IMR-90 (cell line): ENCODE data around the gene RNF123. TPM values are rescaled to one million over a fixed set of nuclear protein-coding genes. Genes with fewer than 3 reads are reported as not detected.

Source experiments
- ATAC-seq: fragments of 200-7000 bp; cut with Tn5 transposase; 2 replicates; pipeline ENCODE4 v1.9.1; 2020; ENCODE audit warnings: low read depth, mild to moderate bottlenecking, moderate library complexity
- BruUV-seq: library from RNA; stranded (reverse); fragments of 400-500 nt; replicated peaks from 2 replicates; lab custom pipeline; 2021; lab: Mats Ljungman, UMichigan
- CTCF ChIA-PET: fragments of 300-600 bp; formaldehyde crosslinking; extraction: SDS; loops from one replicate; lab custom pipeline; 2021; ENCODE audit warnings: antibody characterized with exemption; lab: Yijun Ruan, JAX
- POLR2A ChIA-PET: fragments of 300-600 bp; sonication (Branson Sonifier 250); formaldehyde crosslinking; loops from one replicate; lab custom pipeline; 2022; ENCODE audit warnings: antibody characterized with exemption; ENCODE audit not compliant: unreplicated experiment; lab: Charles Lee
- DNase-seq: peaks from one replicate; pipeline ENCODE4 v3.0.0; 2013
- H2AFZ ChIP-seq: replicated peaks from 2 replicates; pipeline ENCODE3; 2013; ENCODE audit warnings: low read length, mild to moderate bottlenecking; ENCODE audit not compliant: poor library complexity
- H2AK5ac ChIP-seq: 2 replicates; pipeline ENCODE4 v1.6.1; 2013; ENCODE audit warnings: low read depth, low read length, inconsistent platforms
- H2AK9ac ChIP-seq: replicated peaks from 2 replicates; pipeline ENCODE3; 2013; ENCODE audit warnings: mild to moderate bottlenecking, low read depth, low read length, moderate library complexity; ENCODE audit not compliant: poor library complexity
- H2BK120ac ChIP-seq: 2 replicates; pipeline ENCODE4 v1.6.1; 2013; ENCODE audit warnings: low read depth, low read length, inconsistent platforms
- H2BK15ac ChIP-seq: 3 replicates; pipeline ENCODE4 v1.6.1; 2013; ENCODE audit warnings: low read depth, low read length, inconsistent platforms
- H2BK20ac ChIP-seq: 2 replicates; pipeline ENCODE4 v1.6.1; 2013; ENCODE audit warnings: low read depth, mild to moderate bottlenecking, inconsistent platforms, low read length, moderate library complexity
- H2BK5ac ChIP-seq: 2 replicates; pipeline ENCODE4 v1.6.1; 2013; ENCODE audit warnings: mild to moderate bottlenecking, low read depth, low read length, inconsistent platforms; ENCODE audit not compliant: poor library complexity, severe bottlenecking
- H3K14ac ChIP-seq: replicated peaks from 2 replicates; pipeline ENCODE4 v1.6.1; 2013; ENCODE audit warnings: low read depth, low read length, inconsistent platforms
- H3K18ac ChIP-seq: 2 replicates; pipeline ENCODE4 v1.6.1; 2013; ENCODE audit warnings: low read depth, low read length, control low read depth
- H3K23ac ChIP-seq: 2 replicates; pipeline ENCODE4 v1.6.1; 2013; ENCODE audit warnings: low read depth, low read length, inconsistent platforms
- H3K27ac ChIP-seq: 2 replicates; pipeline ENCODE4 v1.5.1; 2013; ENCODE audit warnings: mild to moderate bottlenecking, control low read depth, low read length; ENCODE audit not compliant: insufficient read depth
- H3K27me3 ChIP-seq: 2 replicates; pipeline ENCODE4 v1.6.1; 2013; ENCODE audit warnings: low read length; ENCODE audit not compliant: control insufficient read depth, insufficient read depth
- H3K36me3 ChIP-seq: 2 replicates; pipeline ENCODE4 v1.6.1; 2013; ENCODE audit warnings: low read length, mixed read lengths; ENCODE audit not compliant: control insufficient read depth, insufficient read depth
- H3K4ac ChIP-seq: 2 replicates; pipeline ENCODE4 v1.6.1; 2013; ENCODE audit warnings: low read depth, low read length, inconsistent platforms
- H3K4me1 ChIP-seq: 2 replicates; pipeline ENCODE4 v1.6.1; 2013; ENCODE audit warnings: low read length, mixed read lengths; ENCODE audit not compliant: control insufficient read depth, insufficient read depth
- H3K4me2 ChIP-seq: 2 replicates; pipeline ENCODE4 v1.6.1; 2013; ENCODE audit warnings: low read depth, mild to moderate bottlenecking, control low read depth, low read length, moderate library complexity
- H3K4me3 ChIP-seq: 2 replicates; pipeline ENCODE4 v1.5.1; 2013; ENCODE audit warnings: low read depth, mild to moderate bottlenecking, control low read depth, low read length, moderate library complexity; ENCODE audit not compliant: insufficient read depth
- H3K56ac ChIP-seq: 2 replicates; pipeline ENCODE4 v1.6.1; 2013; ENCODE audit warnings: low read length, inconsistent platforms; ENCODE audit not compliant: insufficient read depth; ENCODE audit errors: extremely low read depth
- H3K79me1 ChIP-seq, 2 experiments: 2 replicates each; pipeline ENCODE4 v1.6.1; 2013; ENCODE audit warnings: low read length in 2 of 2, inconsistent platforms in 1 of 2, low read depth in 1 of 2
- H3K9ac ChIP-seq: 2 replicates; pipeline ENCODE4 v1.6.1; 2013; ENCODE audit warnings: low read depth, low read length, control low read depth
- H3K9me1 ChIP-seq: 2 replicates; pipeline ENCODE4 v1.6.1; 2013; ENCODE audit warnings: low read length, inconsistent platforms; ENCODE audit not compliant: insufficient read depth
- H3K9me3 ChIP-seq: 2 replicates; pipeline ENCODE4 v1.6.1; 2013; ENCODE audit warnings: low read length; ENCODE audit not compliant: control insufficient read depth, insufficient read depth
- H4K20me1 ChIP-seq: 2 replicates; pipeline ENCODE4 v1.6.1; 2013; ENCODE audit warnings: low read length, inconsistent platforms; ENCODE audit not compliant: insufficient read depth
- H4K5ac ChIP-seq: 2 replicates; pipeline ENCODE4 v1.6.1; 2013; ENCODE audit warnings: mild to moderate bottlenecking, low read depth, low read length, control low read depth
- H4K8ac ChIP-seq, 2 experiments: 2 replicates each; pipeline ENCODE4 v1.6.1; 2013; ENCODE audit warnings: low read depth in 2 of 2, low read length in 2 of 2, control low read depth in 1 of 2, inconsistent platforms in 1 of 2
- H4K91ac ChIP-seq: 2 replicates; pipeline ENCODE4 v1.6.1; 2013; ENCODE audit warnings: low read depth, low read length, inconsistent platforms; ENCODE audit not compliant: insufficient read depth
- BHLHE40 ChIP-seq: fragments of 150-350 bp; IDR thresholded peaks from 2 replicates; pipeline ENCODE4 v1.6.1; 2016; ENCODE audit warnings: mild to moderate bottlenecking, low read depth, low read length
- FOS ChIP-seq: fragments of 150-350 bp; IDR thresholded peaks from 2 replicates; pipeline ENCODE4 v1.6.1; 2016; ENCODE audit warnings: low read depth, low read length
- NFE2L2 ChIP-seq: fragments of 150-350 bp; IDR thresholded peaks from 2 replicates; pipeline ENCODE4 v1.6.1; 2016; ENCODE audit warnings: low read depth, mild to moderate bottlenecking, low read length
- whole genome bisulfite sequencing, 2 experiments: methylation state at CpG; one replicate each; pipeline versions ENCODE4 v1.1.5 to v1.1.7; 2013; ENCODE audit warnings: missing lambda C conversion rate in 2 of 2; ENCODE audit not compliant: insufficient read length in 1 of 2; ENCODE audit errors: extremely low coverage in 2 of 2; 5-methylcytosine and 5-hydroxymethylcytosine counted together
- dilution Hi-C: fragments of 300-500 bp; cut with HindIII; formaldehyde crosslinking; loops from one replicate; pipeline ENCODE4 v1.14.3; 2018; ENCODE audit warnings: low sequenced_read_pairs; ENCODE audit not compliant: unreplicated experiment
- in situ Hi-C: fragments of 300-500 bp; cut with MboI; formaldehyde crosslinking; loops from 3 replicates; pipeline ENCODE4 v1.14.3; 2019; ENCODE audit warnings: low sequenced_read_pairs, inconsistent platforms, mixed read lengths
- intact Hi-C: fragments of 100-400 bp; cut with micrococcal nuclease; formaldehyde crosslinking; loops from 2 replicates; pipeline ENCODE4 v1.10.0; 2022
- polyA plus RNA-seq, 3 experiments: library from polyadenylated mRNA; depleted of rRNA; stranded (reverse); fragments of >200 nt; gene quantifications; 2 replicates each; pipeline ENCODE4 v1.2.3, GENCODE V29; 2012; ENCODE audit warnings: low replicate concordance in 1 of 3
- total RNA-seq: library from RNA; depleted of rRNA; stranded (reverse); fragments of >200 nt; gene quantifications from 2 replicates; pipeline ENCODE4 v1.2.3, GENCODE V29; 2012

The RNF123 gene
- total and polyA plus RNA-seq, 2 of the 4 experiments (the other 2 are of a cell fraction): 13.4 to 37.7 TPM

GRCh38 chr3:49702672-49703071, 13.3 kb downstream of the RNF123 start:
- H3K9ac ChIP-seq: no peak overlapping the region
- H3K27ac ChIP-seq: no peak overlapping the region
- H3K9me1 ChIP-seq: no peaks in the 10 kb centered on the region
- H4K20me1 ChIP-seq: peaks cover 7% of the 10 kb centered on the region; the same call in 1 of the 2 replicates
- ATAC-seq: no peak
- dilution Hi-C loops (no loop called here), intact Hi-C loops (loop anchor here (1.0 to 10.0 kb wide), 3 partner anchors 137 to 392 kb away; no protein-coding TSS in a partner anchor), in situ Hi-C loops (loop anchor here (5.0 kb wide), 2 partner anchors 140 to 205 kb away; no protein-coding TSS in a partner anchor)
- H3K4me1 ChIP-seq: no peaks in the 10 kb centered on the region
- no peak overlapping the region for H2BK5ac ChIP-seq
- H3K27me3 ChIP-seq: no peaks in the 10 kb centered on the region
- H3K14ac ChIP-seq: no peak overlapping the region
- H3K4me2 ChIP-seq: no peak overlapping the region
- no peak overlapping the region for H4K91ac ChIP-seq
- no peak overlapping the region for H2BK20ac ChIP-seq
- no peak overlapping the region for H3K4ac ChIP-seq
- no peak overlapping the region for H3K23ac ChIP-seq
- peaks cover 48% of the 10 kb centered on the region for H3K36me3 ChIP-seq
- no peak overlapping the region for H2BK120ac ChIP-seq
- WGBS, 2 experiments: no CpG with 5 or more reads among the region's 11 CpGs
- no peak overlapping the region for H3K4me3 ChIP-seq
- TF ChIP-seq BHLHE40 (no peak), FOS (no peak), NFE2L2 (no peak)
- H2AK9ac ChIP-seq: no peak overlapping the region
- H3K9me3 ChIP-seq: no peaks in the 10 kb centered on the region
- H3K18ac ChIP-seq: no peak overlapping the region
- no TSS peak for BruUV-seq
- no peak overlapping the region for H2AFZ ChIP-seq
- POLR2A ChIA-PET: no interaction called here
- CTCF ChIA-PET: interaction anchor here (2.2 kb wide), 1 partner anchor 137 kb away, joined by 11 read pairs; no protein-coding TSS in a partner anchor
- no peak overlapping the region for H4K8ac ChIP-seq
- no peak for DNase-seq
- no peak overlapping the region for H2BK15ac ChIP-seq
- H3K56ac ChIP-seq: no peak overlapping the region
- no peaks in the 10 kb centered on the region for H3K79me1 ChIP-seq
- H2AK5ac ChIP-seq: no peak overlapping the region
- H4K5ac ChIP-seq: no peak overlapping the region
